T-helper 2 cell treated with Interferon-gamma antibody and Interleukin-4, amounts not matched to agents 5 μg/mL and 100 μg/mL, for 36 hours (primary cell): ENCODE results near the gene B4GALNT2.
"Not testable (repeated sequence)": the region's sequence is repeated elsewhere in the genome, so short reads cannot be mapped to it uniquely, and the experiment has no call there.

Experiments
- DNase-seq: peaks from one replicate; pipeline ENCODE4 v3.0.0; 2021; ENCODE audit warnings: low spot score
- H3K27ac Mint-ChIP-seq: one replicate; pipeline ENCODE4 v1.8.0; 2021; ENCODE audit warnings: mild to moderate bottlenecking, mixed read lengths
- H3K27me3 Mint-ChIP-seq: one replicate; pipeline ENCODE4 v1.8.0; 2021; ENCODE audit warnings: low read depth, mixed read lengths
- H3K36me3 Mint-ChIP-seq: one replicate; pipeline ENCODE4 v1.8.0; 2021; ENCODE audit warnings: low read depth, mixed read lengths
- H3K4me1 Mint-ChIP-seq: one replicate; pipeline ENCODE4 v1.8.0; 2021; ENCODE audit warnings: low read depth, mixed read lengths
- H3K4me3 Mint-ChIP-seq: one replicate; pipeline ENCODE4 v1.8.0; 2022; ENCODE audit warnings: mild to moderate bottlenecking, moderate library complexity, mixed read lengths
- H3K9me3 Mint-ChIP-seq: one replicate; pipeline ENCODE4 v1.8.0; 2021; ENCODE audit warnings: mixed read lengths

The B4GALNT2 gene, protein sequence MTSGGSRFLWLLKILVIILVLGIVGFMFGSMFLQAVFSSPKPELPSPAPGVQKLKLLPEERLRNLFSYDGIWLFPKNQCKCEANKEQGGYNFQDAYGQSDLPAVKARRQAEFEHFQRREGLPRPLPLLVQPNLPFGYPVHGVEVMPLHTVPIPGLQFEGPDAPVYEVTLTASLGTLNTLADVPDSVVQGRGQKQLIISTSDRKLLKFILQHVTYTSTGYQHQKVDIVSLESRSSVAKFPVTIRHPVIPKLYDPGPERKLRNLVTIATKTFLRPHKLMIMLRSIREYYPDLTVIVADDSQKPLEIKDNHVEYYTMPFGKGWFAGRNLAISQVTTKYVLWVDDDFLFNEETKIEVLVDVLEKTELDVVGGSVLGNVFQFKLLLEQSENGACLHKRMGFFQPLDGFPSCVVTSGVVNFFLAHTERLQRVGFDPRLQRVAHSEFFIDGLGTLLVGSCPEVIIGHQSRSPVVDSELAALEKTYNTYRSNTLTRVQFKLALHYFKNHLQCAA

DNA sequence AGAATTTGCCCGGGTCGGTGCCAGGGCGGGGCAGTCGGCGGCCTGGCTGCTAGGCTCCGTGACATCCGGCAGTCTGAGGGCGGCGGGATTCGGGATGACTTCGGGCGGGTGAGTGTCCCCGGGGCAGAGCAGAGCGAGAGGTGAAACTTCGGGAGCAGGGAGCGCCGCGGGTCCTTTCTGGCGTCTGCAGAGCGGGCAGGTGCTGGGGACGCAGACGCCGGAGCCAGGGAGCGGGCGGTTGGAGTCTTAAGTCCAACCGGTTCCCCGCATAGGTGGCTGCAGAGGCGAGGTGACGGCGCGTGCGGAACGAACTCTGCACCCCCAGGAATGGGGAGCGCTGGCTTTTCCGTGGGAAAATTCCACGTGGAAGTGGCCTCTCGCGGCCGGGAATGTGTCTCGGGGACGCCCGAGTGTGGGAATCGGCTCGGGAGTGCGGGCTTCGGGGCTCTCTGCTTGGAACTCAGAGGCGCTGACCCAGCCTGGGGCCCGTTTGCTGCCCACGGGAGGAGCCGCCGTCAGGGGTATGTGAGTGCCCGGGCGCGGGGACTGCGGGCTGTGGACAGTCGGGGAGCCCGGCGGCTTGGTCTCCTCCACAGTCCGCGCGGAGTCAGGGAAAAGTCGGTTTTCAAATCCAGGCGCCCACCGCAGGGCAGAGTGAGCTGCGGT, at the start of gene B4GALNT2:
TSS of gene B4GALNT2 (plus strand) at position 71 of the 666 bp plus-strand sequence. CDS start at position 95, 24 bp downstream.
- peak within 1 kb of the TSS; percentile 45 for H3K4me3 Mint-ChIP-seq

GRCh38 chr17:49085046-49085445, 47.5 kb upstream of the B4GALNT2 start:
- DNase-seq, H3K9me3 Mint-ChIP-seq, H3K36me3 Mint-ChIP-seq, H3K27ac Mint-ChIP-seq, H3K4me3 Mint-ChIP-seq, H3K4me1 Mint-ChIP-seq: not testable (repeated sequence)
- H3K27me3 Mint-ChIP-seq: peaks cover 18% of the 10 kb centered on the region

More for the DNA sequence above, at the start of gene B4GALNT2:
- Mint-ChIP-seq H3K27ac (no peak within 1 kb of the TSS), H3K36me3 (no peaks in the 10 kb centered on the region), H3K27me3 (peaks cover 73% of the 10 kb centered on the region), H3K4me1 (peaks cover 3% of the 10 kb centered on the region), H3K9me3 (no peaks in the 10 kb centered on the region)
- DNase-seq: no peak

DNA sequence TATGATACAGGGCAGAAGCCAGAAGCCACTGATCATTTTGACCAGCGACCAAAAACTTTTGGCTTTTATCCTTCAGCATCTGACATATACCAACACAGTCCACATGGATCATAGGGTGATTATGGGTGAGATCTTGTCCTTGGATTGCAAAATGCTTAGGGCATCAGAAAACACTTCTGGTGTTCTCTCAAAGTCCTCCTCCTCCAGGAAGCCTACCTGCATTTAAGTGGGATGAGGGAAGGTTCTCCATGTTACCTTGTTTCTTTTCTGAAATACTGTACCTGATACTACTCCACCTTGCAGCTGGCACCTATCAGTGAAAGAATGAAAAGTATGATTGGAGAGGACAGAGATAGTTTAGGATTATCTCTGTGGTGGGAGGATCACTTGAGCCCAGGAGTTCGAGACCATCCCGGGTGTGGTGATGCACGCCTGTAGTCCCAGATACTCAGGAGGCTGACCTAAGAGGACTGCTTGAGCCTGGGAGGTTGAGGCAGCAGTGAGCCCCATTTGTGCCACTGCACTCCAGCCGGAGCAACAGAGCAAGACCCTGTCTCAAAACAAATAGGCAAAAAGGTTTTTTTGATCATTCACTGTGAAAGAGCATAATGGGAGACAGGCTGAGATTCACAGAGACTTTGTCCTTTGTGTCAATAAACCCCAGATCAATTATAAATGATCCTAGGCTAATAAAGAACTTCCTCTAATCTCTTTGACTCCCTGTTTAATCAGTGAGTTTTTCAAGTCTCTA, 46.8 kb upstream of the B4GALNT2 start:
- Mint-ChIP-seq H3K4me3 (no peak overlapping the region), H3K36me3 (no peaks in the 10 kb centered on the region), H3K27ac (no peak overlapping the region), H3K9me3 (no peaks in the 10 kb centered on the region), H3K4me1 (no peaks in the 10 kb centered on the region), H3K27me3 (peaks cover 18% of the 10 kb centered on the region)
- DNase-seq: no peak

- Mint-ChIP-seq H3K4me1 (no peaks in the 10 kb centered on the region), H3K27me3 (peaks cover 14% of the 10 kb centered on the region), H3K4me3 (no peak overlapping the region), H3K36me3 (no peaks in the 10 kb centered on the region), H3K27ac (no peak overlapping the region), H3K9me3 (no peaks in the 10 kb centered on the region)
- no peak for DNase-seq
These were observed 46.3 kb upstream of the B4GALNT2 start for GRCh38 chr17:49086316-49086605.

- no peaks in the 10 kb centered on the region for H3K4me1 Mint-ChIP-seq
- peaks cover 12% of the 10 kb centered on the region for H3K27me3 Mint-ChIP-seq
- H3K27ac Mint-ChIP-seq: no peak overlapping the region
- no peaks in the 10 kb centered on the region for H3K36me3 Mint-ChIP-seq
- DNase-seq: no peak
- H3K9me3 Mint-ChIP-seq: no peaks in the 10 kb centered on the region
- no peak overlapping the region for H3K4me3 Mint-ChIP-seq
These were observed 45.9 kb upstream of the B4GALNT2 start for GRCh38 chr17:49086649-49087048.

GRCh38 chr17:49089094-49089493, 43.5 kb upstream of the B4GALNT2 start:
- DNase-seq: no peak
- no peaks in the 10 kb centered on the region for H3K9me3 Mint-ChIP-seq
- peaks cover 12% of the 10 kb centered on the region for H3K27me3 Mint-ChIP-seq
- H3K27ac Mint-ChIP-seq: no peak overlapping the region
- no peak overlapping the region for H3K4me3 Mint-ChIP-seq
- no peaks in the 10 kb centered on the region for H3K36me3 Mint-ChIP-seq
- no peaks in the 10 kb centered on the region for H3K4me1 Mint-ChIP-seq

DNA sequence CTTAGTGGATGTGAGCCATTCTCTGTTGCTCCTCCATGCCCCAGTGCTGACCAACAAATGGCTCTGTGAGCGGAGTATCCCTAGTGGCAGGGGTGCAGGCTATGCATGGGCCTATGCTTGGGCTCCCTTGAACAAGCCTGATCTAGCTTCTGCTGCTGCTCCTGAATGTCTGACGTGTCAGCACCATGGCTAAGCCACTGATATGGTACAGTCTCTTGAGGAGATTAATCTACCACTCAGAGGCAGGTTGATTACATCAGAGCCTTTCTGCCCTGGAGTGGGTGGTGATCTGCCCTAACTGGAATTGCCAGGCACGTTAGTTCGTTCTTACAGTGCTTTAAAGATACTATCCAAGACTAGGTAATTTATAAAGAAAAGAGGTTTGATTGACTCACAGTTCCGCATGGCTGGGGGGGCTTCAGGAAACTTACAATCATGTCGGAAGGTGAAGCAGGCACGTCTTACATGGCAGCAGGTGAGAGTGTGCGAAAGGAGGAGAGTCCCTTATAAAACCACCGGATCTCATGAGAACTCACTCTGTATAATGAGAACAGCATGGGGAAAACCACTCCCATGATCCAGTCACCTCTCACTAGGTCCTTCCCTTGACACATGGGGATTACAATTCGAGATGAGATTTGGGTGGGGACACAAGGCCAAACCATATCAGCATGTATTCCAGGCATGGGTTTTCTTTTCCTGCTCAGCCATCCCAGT, 41.5 kb upstream of the B4GALNT2 start:
- no peak for DNase-seq
- no peaks in the 10 kb centered on the region for H3K9me3 Mint-ChIP-seq
- no peaks in the 10 kb centered on the region for H3K4me1 Mint-ChIP-seq
- H3K27ac Mint-ChIP-seq: no peak overlapping the region
- H3K36me3 Mint-ChIP-seq: no peaks in the 10 kb centered on the region
- peaks cover 9% of the 10 kb centered on the region for H3K27me3 Mint-ChIP-seq
- H3K4me3 Mint-ChIP-seq: no peak overlapping the region

DNA sequence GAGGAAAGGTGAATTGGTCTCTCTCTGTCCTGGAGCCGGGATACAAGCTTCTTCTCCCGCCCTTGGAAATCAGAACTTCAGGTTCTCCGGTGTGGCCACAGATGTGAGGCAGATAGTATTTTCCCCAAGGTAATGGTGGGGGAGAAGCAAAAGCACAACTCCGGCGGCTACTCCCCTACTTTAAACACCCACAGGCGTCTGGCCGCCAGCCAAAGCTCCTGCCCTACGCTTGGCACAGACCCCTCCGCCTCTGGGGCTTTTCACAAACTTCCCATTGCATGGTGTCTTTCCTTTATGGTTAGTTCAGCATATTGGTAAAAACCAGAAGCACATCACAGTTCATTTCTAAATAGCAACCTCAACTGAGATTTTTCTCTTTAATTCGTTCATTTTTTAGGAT, 39.4 kb upstream of the B4GALNT2 start:
- Mint-ChIP-seq H3K4me1 (no peaks in the 10 kb centered on the region), H3K27me3 (no peaks in the 10 kb centered on the region), H3K4me3 (no peak overlapping the region), H3K9me3 (no peaks in the 10 kb centered on the region), H3K27ac (no peak overlapping the region), H3K36me3 (no peaks in the 10 kb centered on the region)
- no peak for DNase-seq

DNA sequence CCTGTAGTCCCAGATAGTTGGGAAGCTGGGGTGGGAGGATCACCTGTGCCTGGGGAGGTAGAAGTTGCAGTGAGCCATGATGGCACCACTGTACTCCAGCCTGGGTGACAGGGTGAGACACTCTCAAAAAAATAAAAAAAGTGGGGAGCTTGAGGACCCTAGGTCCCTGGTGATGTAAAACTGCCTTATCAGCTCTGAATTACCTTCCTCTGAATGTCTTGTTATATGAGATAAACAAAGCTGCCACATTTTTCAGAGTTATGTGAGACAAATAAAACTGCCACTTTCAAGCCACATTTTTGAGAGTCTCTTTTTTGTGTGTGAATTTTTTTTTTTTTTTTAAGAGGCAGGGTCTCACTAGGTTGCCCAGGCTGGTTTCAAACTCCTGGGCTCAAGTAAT, 32.0 kb upstream of the B4GALNT2 start:
- Mint-ChIP-seq H3K9me3 (no peaks in the 10 kb centered on the region), H3K36me3 (no peaks in the 10 kb centered on the region), H3K27ac (no peak overlapping the region), H3K4me3 (no peak overlapping the region), H3K4me1 (no peaks in the 10 kb centered on the region), H3K27me3 (no peaks in the 10 kb centered on the region)
- DNase-seq: no peak

- H3K4me3 Mint-ChIP-seq: no peak overlapping the region
- no peak for DNase-seq
These were observed 31.5 kb upstream of the B4GALNT2 start for GRCh38 chr17:49101054-49101534.

DNA sequence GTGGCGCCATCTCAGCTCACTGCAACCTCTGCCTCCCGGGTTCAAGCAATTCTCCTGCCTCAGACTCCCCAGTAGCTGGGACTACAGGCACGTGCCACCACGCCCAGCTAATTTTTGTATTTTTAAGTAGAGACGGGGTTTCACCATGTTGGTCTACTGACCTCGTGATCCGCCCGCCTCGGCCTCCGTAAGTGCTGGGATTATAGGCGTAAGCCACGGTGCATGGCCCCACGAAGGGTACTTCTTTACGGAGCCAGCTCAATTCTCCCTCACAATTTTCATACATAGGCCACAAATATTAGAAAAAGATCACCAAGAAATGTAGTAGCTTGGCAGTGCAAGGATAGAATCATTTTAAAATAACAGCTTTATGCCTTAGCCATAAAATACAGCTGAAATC, 29.2 kb upstream of the B4GALNT2 start:
- H3K27me3 Mint-ChIP-seq, DNase-seq, H3K36me3 Mint-ChIP-seq, H3K27ac Mint-ChIP-seq, H3K9me3 Mint-ChIP-seq, H3K4me3 Mint-ChIP-seq, H3K4me1 Mint-ChIP-seq: not testable (repeated sequence)

More at GRCh38 chr17:49101054-49101534, 31.5 kb upstream of the B4GALNT2 start:
- Mint-ChIP-seq H3K36me3 (no peaks in the 10 kb centered on the region), H3K27ac (no peak overlapping the region), H3K9me3 (no peaks in the 10 kb centered on the region), H3K4me1 (no peaks in the 10 kb centered on the region), H3K27me3 (no peaks in the 10 kb centered on the region)

- DNase-seq: no peak
- peaks cover 9% of the 10 kb centered on the region for H3K27me3 Mint-ChIP-seq
- H3K9me3 Mint-ChIP-seq: no peaks in the 10 kb centered on the region
- no peaks in the 10 kb centered on the region for H3K36me3 Mint-ChIP-seq
- H3K4me3 Mint-ChIP-seq: no peak overlapping the region
- H3K4me1 Mint-ChIP-seq: no peaks in the 10 kb centered on the region
- H3K27ac Mint-ChIP-seq: no peak overlapping the region
These were observed 28.0 kb upstream of the B4GALNT2 start for GRCh38 chr17:49104511-49105074.
